K562 (cell line): ENCODE measurements around the gene AGRN.

Experiments
- HNRNPL ChIP-seq: fragments of 200-400 bp; formaldehyde crosslinking; IDR thresholded peaks from 2 replicates; pipeline ENCODE4 v1.6.1; 2017; ENCODE audit warnings: low read depth, mild to moderate bottlenecking, low read length
- RBBP5 ChIP-seq: fragments of 200-600 bp; sonication (generic); IDR thresholded peaks from 2 replicates; pipeline ENCODE4 v1.6.1; 2012; ENCODE audit warnings: borderline replicate concordance, mild to moderate bottlenecking, low read length, control low read depth, inconsistent platforms; ENCODE audit not compliant: insufficient read depth, poor library complexity, severe bottlenecking
- RFX5 ChIP-seq: IDR thresholded peaks from 2 replicates; pipeline ENCODE4 v1.6.1; 2011; ENCODE audit warnings: low read depth, mild to moderate bottlenecking, improper control_type of control experiment, low read length
- RNF2 ChIP-seq: sonication (generic); IDR thresholded peaks from 2 replicates; pipeline ENCODE4 v1.6.1; 2016
- TEAD2 ChIP-seq: fragments of 450-650 bp; IDR thresholded peaks from 2 replicates; pipeline ENCODE4 v1.6.1; 2016; ENCODE audit warnings: missing genetic modification characterization, control low read depth, missing compliant biosample characterization
- ZNF57 ChIP-seq: fragments of 450-650 bp; formaldehyde crosslinking; IDR thresholded peaks from 2 replicates; pipeline ENCODE4 v1.4.0; 2020; ENCODE audit warnings: mild to moderate bottlenecking, moderate library complexity
- ZNF707 ChIP-seq: fragments of 250-450 bp; sonication (Bioruptor Pico); conservative IDR thresholded peaks from 2 replicates; pipeline ENCODE4 v1.8.0; 2022; ENCODE audit warnings: inconsistent platforms, mild to moderate bottlenecking, moderate library complexity
- TF ChIP-seq, protein P1 (sequence below): fragments of 250-450 bp; sonication (Bioruptor Pico); IDR thresholded peaks from 2 replicates; pipeline ENCODE4 v1.5.0; 2022; ENCODE audit warnings: mild to moderate bottlenecking
- TF ChIP-seq, protein P2 (sequence below), 2 experiments: IDR thresholded peaks; 2 replicates each; pipeline ENCODE4 v1.6.1; 2011; ENCODE audit warnings: borderline replicate concordance in 1 of 2, control low read depth in 1 of 2, low read depth in 1 of 2, low read length in 1 of 2, mild to moderate bottlenecking in 1 of 2, mixed read lengths in 1 of 2, moderate library complexity in 1 of 2; ENCODE audit not compliant: insufficient read depth in 1 of 2, insufficient read length in 1 of 2, poor library complexity in 1 of 2, severe bottlenecking in 1 of 2; ENCODE audit errors: extremely low read depth in 1 of 2
- TF ChIP-seq, protein P3 (sequence below), 3 experiments: IDR thresholded peaks in 2 of 3; conservative IDR thresholded peaks in 1 of 3; 2 replicates each; pipeline ENCODE4 v1.5.1; 2011 to 2012; ENCODE audit warnings: low read length in 3 of 3, mild to moderate bottlenecking in 3 of 3, control low read depth in 2 of 3, improper control_type of control experiment in 1 of 3, inconsistent platforms in 1 of 3, low read depth in 1 of 3, mixed read lengths in 1 of 3, moderate library complexity in 1 of 3; ENCODE audit not compliant: insufficient read depth in 2 of 3

DNA sequence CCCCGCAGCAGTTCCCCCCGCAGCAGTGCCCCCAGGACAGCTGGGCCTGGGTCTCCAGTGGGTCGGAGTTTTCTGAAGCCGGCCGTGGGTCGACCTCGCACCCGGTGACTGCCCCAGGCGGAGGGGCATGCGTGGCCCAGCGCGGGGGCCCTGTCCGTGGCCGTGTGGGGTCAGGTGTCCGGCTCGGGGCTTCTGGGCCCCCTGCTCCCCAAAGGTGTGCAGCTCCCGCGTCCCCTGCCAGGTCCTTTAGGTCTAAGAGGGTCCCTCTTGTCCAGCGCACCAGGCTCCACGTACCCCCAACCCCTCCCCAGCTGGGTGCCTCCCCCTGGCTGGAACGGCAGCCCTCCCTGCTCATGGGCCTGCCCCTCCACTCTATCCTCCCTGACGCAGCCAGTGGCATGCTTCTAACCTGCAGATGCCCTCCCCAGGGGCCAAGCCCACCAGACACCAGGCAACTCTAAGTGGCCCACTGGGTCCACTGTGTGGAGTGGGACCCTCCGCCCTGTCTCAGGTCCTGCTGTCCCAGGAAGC is 14.1 kb upstream of the AGRN start:
- TF ChIP-seq RBBP5, result no peak
- no peak for TF ChIP-seq HNRNPL
- TF ChIP-seq RFX5, result no peak
- no peak for TF ChIP-seq TEAD2 (tag)
- TF ChIP-seq, protein P1, sequence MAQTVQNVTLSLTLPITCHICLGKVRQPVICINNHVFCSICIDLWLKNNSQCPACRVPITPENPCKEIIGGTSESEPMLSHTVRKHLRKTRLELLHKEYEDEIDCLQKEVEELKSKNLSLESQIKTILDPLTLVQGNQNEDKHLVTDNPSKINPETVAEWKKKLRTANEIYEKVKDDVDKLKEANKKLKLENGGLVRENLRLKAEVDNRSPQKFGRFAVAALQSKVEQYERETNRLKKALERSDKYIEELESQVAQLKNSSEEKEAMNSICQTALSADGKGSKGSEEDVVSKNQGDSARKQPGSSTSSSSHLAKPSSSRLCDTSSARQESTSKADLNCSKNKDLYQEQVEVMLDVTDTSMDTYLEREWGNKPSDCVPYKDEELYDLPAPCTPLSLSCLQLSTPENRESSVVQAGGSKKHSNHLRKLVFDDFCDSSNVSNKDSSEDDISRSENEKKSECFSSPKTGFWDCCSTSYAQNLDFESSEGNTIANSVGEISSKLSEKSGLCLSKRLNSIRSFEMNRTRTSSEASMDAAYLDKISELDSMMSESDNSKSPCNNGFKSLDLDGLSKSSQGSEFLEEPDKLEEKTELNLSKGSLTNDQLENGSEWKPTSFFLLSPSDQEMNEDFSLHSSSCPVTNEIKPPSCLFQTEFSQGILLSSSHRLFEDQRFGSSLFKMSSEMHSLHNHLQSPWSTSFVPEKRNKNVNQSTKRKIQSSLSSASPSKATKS (CRISPR knock-in tag), result no peak
- TF ChIP-seq, protein P2, sequence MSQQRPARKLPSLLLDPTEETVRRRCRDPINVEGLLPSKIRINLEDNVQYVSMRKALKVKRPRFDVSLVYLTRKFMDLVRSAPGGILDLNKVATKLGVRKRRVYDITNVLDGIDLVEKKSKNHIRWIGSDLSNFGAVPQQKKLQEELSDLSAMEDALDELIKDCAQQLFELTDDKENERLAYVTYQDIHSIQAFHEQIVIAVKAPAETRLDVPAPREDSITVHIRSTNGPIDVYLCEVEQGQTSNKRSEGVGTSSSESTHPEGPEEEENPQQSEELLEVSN (IDR thresholded peaks at IDR 0.05; ENCODE audit: borderline replicate concordance in 1 of 2, extremely low read depth in 1 of 2, insufficient read depth in 1 of 2, insufficient read length in 1 of 2, low read depth in 1 of 2, low read length in 1 of 2, poor library complexity in 1 of 2, severe bottlenecking in 1 of 2), result no peak
- no peak for TF ChIP-seq ZNF707 (CRISPR knock-in tag)
- TF ChIP-seq RNF2, result no peak
- TF ChIP-seq ZNF57 (CRISPR knock-in tag), result no peak
- TF ChIP-seq, protein P3, sequence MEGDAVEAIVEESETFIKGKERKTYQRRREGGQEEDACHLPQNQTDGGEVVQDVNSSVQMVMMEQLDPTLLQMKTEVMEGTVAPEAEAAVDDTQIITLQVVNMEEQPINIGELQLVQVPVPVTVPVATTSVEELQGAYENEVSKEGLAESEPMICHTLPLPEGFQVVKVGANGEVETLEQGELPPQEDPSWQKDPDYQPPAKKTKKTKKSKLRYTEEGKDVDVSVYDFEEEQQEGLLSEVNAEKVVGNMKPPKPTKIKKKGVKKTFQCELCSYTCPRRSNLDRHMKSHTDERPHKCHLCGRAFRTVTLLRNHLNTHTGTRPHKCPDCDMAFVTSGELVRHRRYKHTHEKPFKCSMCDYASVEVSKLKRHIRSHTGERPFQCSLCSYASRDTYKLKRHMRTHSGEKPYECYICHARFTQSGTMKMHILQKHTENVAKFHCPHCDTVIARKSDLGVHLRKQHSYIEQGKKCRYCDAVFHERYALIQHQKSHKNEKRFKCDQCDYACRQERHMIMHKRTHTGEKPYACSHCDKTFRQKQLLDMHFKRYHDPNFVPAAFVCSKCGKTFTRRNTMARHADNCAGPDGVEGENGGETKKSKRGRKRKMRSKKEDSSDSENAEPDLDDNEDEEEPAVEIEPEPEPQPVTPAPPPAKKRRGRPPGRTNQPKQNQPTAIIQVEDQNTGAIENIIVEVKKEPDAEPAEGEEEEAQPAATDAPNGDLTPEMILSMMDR (IDR thresholded peaks at IDR 0.05 in 2 of 3, conservative IDR thresholded peaks at IDR 0.05 in 1 of 3; ENCODE audit: insufficient read depth in 2 of 3, low read depth in 1 of 3, low read length in 3 of 3), result no peak
